K562 (cell line): ENCODE results near the gene CPED1. TPM values are rescaled to one million over a fixed set of nuclear protein-coding genes. Genes with fewer than 3 reads are reported as not detected.
A peak's percentile ranks its signal among the peaks of the same experiment; 100 is the strongest.

Source experiments
- ATAC-seq: fragments of 200-7000 bp; cut with Tn5 transposase; 3 replicates; pipeline ENCODE4 v1.9.1; 2020; ENCODE audit warnings: moderate library complexity
- BruUV-seq: library from RNA; stranded (reverse); fragments of 400-500 nt; replicated peaks from 2 replicates; lab custom pipeline; 2021; lab: Mats Ljungman, UMichigan
- CTCF ChIA-PET: fragments of 300-600 bp; formaldehyde crosslinking; extraction: SDS; loops from one replicate; lab custom pipeline; 2021; ENCODE audit warnings: low intra/inter-chr PET ratio; lab: Yijun Ruan, JAX
- POLR2A ChIA-PET: fragments of 300-600, 350-650 bp; sonication (Branson Sonifier 250); formaldehyde crosslinking; extraction: SDS; loops from one replicate; lab custom pipeline; 2021; ENCODE audit warnings: antibody characterized with exemption, inconsistent platforms; lab: Yijun Ruan, JAX
- DNase-seq, 4 experiments: peaks; one replicate each; pipeline versions ENCODE4 v3.0.0 to v3.0.0-alpha.2; 2011 to 2018; ENCODE audit warnings: low spot score in 3 of 4, mixed read lengths in 3 of 4; ENCODE audit errors: extremely low read depth in 1 of 4
- FAIRE-seq: peaks from 2 replicates; lab custom pipeline; 2011; peaks lifted over from hg19 to GRCh38; lab: Jason Lieb, UNC
- H2AFZ ChIP-seq: 2 replicates; pipeline ENCODE4 v1.6.0; 2011; ENCODE audit warnings: low read depth, low read length, control low read depth, inconsistent platforms
- H3K27ac ChIP-seq: fragments of 200-600 bp; 3 replicates; pipeline ENCODE4 v1.8.0; 2011; ENCODE audit warnings: low read depth, mild to moderate bottlenecking, control low read depth, inconsistent platforms, low read length, moderate library complexity, mixed read lengths; ENCODE audit errors: extremely low read depth
- H3K27me3 ChIP-seq, 2 experiments: fragments of 300-600 bp in 1 of 2; 2 replicates in 1 of 2; 3 replicates in 1 of 2; pipeline versions ENCODE4 v1.6.0 to v1.8.0; 2011; ENCODE audit warnings: inconsistent platforms in 2 of 2, low read length in 2 of 2, mild to moderate bottlenecking in 1 of 2, mixed read lengths in 1 of 2, moderate library complexity in 1 of 2; ENCODE audit not compliant: control insufficient read depth in 2 of 2, insufficient read depth in 2 of 2
- H3K36me3 ChIP-seq: fragments of 300-600 bp; 3 replicates; pipeline ENCODE4 v1.8.0; 2011; ENCODE audit warnings: mild to moderate bottlenecking, low read length, inconsistent platforms; ENCODE audit not compliant: control insufficient read depth, insufficient read depth
- H3K4me1 ChIP-seq, 2 experiments: fragments of 200-600 bp in 1 of 2; replicated peaks in 1 of 2; 2 replicates in 1 of 2; 3 replicates in 1 of 2; pipeline versions ENCODE4 v1.5.1 to v1.8.0; 2011; ENCODE audit warnings: inconsistent platforms in 2 of 2, low read length in 2 of 2, mild to moderate bottlenecking in 1 of 2, mixed read lengths in 1 of 2, moderate library complexity in 1 of 2; ENCODE audit not compliant: control insufficient read depth in 2 of 2, insufficient read depth in 2 of 2
- H3K4me2 ChIP-seq: 2 replicates; pipeline ENCODE4 v1.6.1; 2011; ENCODE audit warnings: low read length, control low read depth, inconsistent platforms, mixed read lengths; ENCODE audit not compliant: insufficient read depth
- H3K4me3 ChIP-seq: fragments of 200-600 bp; sonication (generic), shearing (Covaris generic); 2 replicates; pipeline ENCODE4 v1.5.1; 2016; ENCODE audit warnings: control low read depth, inconsistent platforms
- H3K79me2 ChIP-seq: fragments of 200-600 bp; 3 replicates; pipeline ENCODE4 v1.8.0; 2011; ENCODE audit warnings: low read length, inconsistent platforms; ENCODE audit not compliant: control insufficient read depth, insufficient read depth
- H3K9ac ChIP-seq, 2 experiments: 2 replicates each; pipeline versions ENCODE4 v1.6.0 to v1.6.1; 2011; ENCODE audit warnings: low read depth in 2 of 2, low read length in 2 of 2, control low read depth in 1 of 2, inconsistent platforms in 1 of 2, mild to moderate bottlenecking in 1 of 2, mixed read lengths in 1 of 2; ENCODE audit not compliant: insufficient read depth in 1 of 2
- H3K9me1 ChIP-seq: one replicate; pipeline ENCODE4 v1.6.0; 2011; ENCODE audit warnings: inconsistent platforms, mild to moderate bottlenecking, low read length, moderate library complexity; ENCODE audit not compliant: control insufficient read depth, insufficient read depth
- H3K9me3 ChIP-seq: replicated peaks from 2 replicates; pipeline ENCODE4 v1.5.1; 2011; ENCODE audit warnings: low read depth, low read length, inconsistent platforms; ENCODE audit not compliant: control insufficient read depth, insufficient read depth
- H4K20me1 ChIP-seq: replicated peaks from 2 replicates; pipeline ENCODE4 v1.6.1; 2011; ENCODE audit warnings: low read length, inconsistent platforms, mixed read lengths; ENCODE audit not compliant: control insufficient read depth, insufficient read depth
- E2F8 ChIP-seq: fragments of 450-650 bp; IDR thresholded peaks from 2 replicates; pipeline ENCODE4 v1.7.1; 2018; ENCODE audit warnings: mild to moderate bottlenecking, low read depth; ENCODE audit not compliant: partially characterized antibody
- FOXK2 ChIP-seq, 2 experiments: fragments of 450-650 bp; IDR thresholded peaks in 1 of 2; conservative IDR thresholded peaks in 1 of 2; 2 replicates each; pipeline ENCODE4 v1.6.1; 2016; ENCODE audit warnings: low read depth in 2 of 2, mild to moderate bottlenecking in 1 of 2
- NFIC ChIP-seq: fragments of 450-650 bp; IDR thresholded peaks from 2 replicates; pipeline ENCODE4 v1.6.1; 2017; ENCODE audit warnings: mild to moderate bottlenecking, inconsistent platforms
- POLR2B ChIP-seq: fragments of 450-650 bp; IDR thresholded peaks from 2 replicates; pipeline ENCODE4 v1.6.1; 2018; ENCODE audit warnings: low read depth; ENCODE audit not compliant: partially characterized antibody
- RFX7 ChIP-seq: fragments of 250-450 bp; sonication (Bioruptor Pico); IDR thresholded peaks from 2 replicates; pipeline ENCODE4 v1.5.1; 2021; ENCODE audit warnings: mild to moderate bottlenecking
- SMARCB1 ChIP-seq: IDR thresholded peaks from 2 replicates; pipeline ENCODE4 v1.6.1; 2011; ENCODE audit warnings: improper control_type of control experiment, low read depth; ENCODE audit not compliant: insufficient read length
- SNRNP70 ChIP-seq: fragments of 200-400 bp; formaldehyde crosslinking; optimal IDR thresholded peaks from 2 replicates; pipeline ENCODE3; 2017; ENCODE audit warnings: low read depth, low read length
- TCF15 ChIP-seq: fragments of 250-450 bp; sonication (Bioruptor Pico); IDR thresholded peaks from 2 replicates; pipeline ENCODE4 v1.8.0; 2022; ENCODE audit warnings: moderate library complexity, mild to moderate bottlenecking, inconsistent platforms
- ZNF77 ChIP-seq: fragments of 250-450 bp; sonication (Bioruptor Pico); IDR thresholded peaks from 2 replicates; pipeline ENCODE4 v1.5.0; 2020
- WGBS: fragments of 100-300 bp; shearing (Covaris generic); methylation state at CpG from one replicate; pipeline ENCODE4 v1.1.6; 2016; ENCODE audit warnings: low coverage, mixed read lengths; ENCODE audit not compliant: insufficient coverage; ENCODE audit errors: missing lambda C conversion rate; 5-methylcytosine and 5-hydroxymethylcytosine counted together
- in situ Hi-C: fragments of 300-500 bp; cut with MboI; formaldehyde crosslinking; loops from 4 replicates; pipeline ENCODE4 v1.15.0; 2018; ENCODE audit warnings: inconsistent platforms, mixed read lengths
- intact Hi-C: fragments of 100-400 bp; cut with micrococcal nuclease; formaldehyde crosslinking; loops from 2 replicates; pipeline ENCODE4 v1.14.2; 2022
- polyA plus RNA-seq, 8 experiments: library from polyadenylated mRNA; depleted of rRNA in 4 of 8; stranded (reverse) in 5 of 8; unstranded in 3 of 8; fragments of >200 nt; fragmentation: Nextera tagmentation in 2 of 8; fragmentation: Illumina TruSeq in 1 of 8; extraction: Ambion mirVana in 2 of 8; extraction: Trizol in 1 of 8; gene quantifications; 2 replicates each; pipeline versions ENCODE4 v1.2.1 to v1.2.3, GENCODE V29; 2011 to 2014; ENCODE audit warnings: inconsistent platforms in 1 of 8, missing spikeins in 1 of 8
- total RNA-seq, 7 experiments: library from RNA; depleted of rRNA in 6 of 7; stranded (reverse); fragments of >200 nt in 6 of 7; fragmentation: Illumina TruSeq in 2 of 7; extraction: Trizol in 2 of 7; gene quantifications; 2 replicates each; pipeline versions ENCODE4 v1.2.1 to v1.2.3, GENCODE V29; 2011 to 2021; ENCODE audit warnings: low replicate concordance in 1 of 7

CPED1 gene
- total and polyA plus RNA-seq, 9 of the 15 experiments (the other 6 are each of a cell fraction or from before 2014, with no cell fraction given) = 195 to 393 (median 290) TPM

DNA sequence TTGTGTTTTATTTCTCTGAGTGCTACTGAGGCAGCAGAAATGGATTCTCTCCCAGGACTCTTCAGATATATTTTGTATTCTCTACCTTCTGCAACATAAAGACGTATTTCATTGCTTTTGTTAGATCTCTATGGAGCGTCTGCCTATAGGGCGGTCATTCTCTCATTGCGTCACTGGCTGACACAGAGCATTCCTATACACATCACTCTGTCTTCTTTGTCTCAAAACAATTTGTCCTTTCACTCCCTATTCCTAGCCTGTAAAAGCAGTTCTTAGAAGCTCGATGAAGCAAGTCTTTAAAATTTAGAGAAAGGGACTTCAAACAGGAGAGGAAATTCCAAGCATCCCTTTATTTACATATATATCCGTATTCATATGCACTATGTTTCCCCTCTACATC, 120.6 kb downstream of the CPED1 start:
- no TSS peak for BruUV-seq
- 98% methylated on average over 6 of the region's 6 CpGs for WGBS
- in situ Hi-C loops = no loop called here

DNA sequence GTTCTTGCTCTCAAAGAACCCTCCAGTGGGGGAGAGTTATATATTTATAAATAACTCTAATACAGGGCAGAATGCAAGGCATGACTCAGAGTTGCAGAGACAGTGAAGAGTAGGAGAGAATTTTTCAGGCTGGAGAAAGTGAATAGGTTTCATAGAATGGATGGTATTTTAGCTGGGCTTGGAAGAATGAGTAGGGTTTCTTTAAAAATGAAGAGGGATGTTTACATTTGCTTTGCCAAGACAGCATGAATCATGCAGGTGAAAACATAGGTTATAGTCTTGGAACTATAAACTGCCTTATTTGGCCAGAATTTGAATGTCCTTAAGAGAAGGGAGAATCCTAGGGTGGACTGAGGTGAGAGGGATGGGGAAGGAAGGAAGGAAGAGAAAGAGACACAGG, 124.8 kb downstream of the CPED1 start:
- CTCF ChIA-PET = no interaction called here
- Histone ChIP-seq H3K36me3 (peaks cover 97% of the 10 kb centered on the region), H3K27ac (no peak overlapping the region), H3K27me3 (no peaks in the 10 kb centered on the region), H3K79me2 (peaks cover 93% of the 10 kb centered on the region), H3K4me1 (no peaks in the 10 kb centered on the region), H3K9ac (no peak overlapping the region), H3K4me2 (no peak overlapping the region), H3K9me1 (no peaks in the 10 kb centered on the region), H3K4me3 (no peak overlapping the region), H4K20me1 (no peaks in the 10 kb centered on the region), H3K9me3 (no peaks in the 10 kb centered on the region), H2AFZ (no peak overlapping the region)
- BruUV-seq = TSS peak; percentile 4
- no peak for DNase-seq
- in situ Hi-C loops (loop anchor here (5.0 kb wide), 1 partner anchor 321 kb away; no protein-coding TSS in a partner anchor), intact Hi-C loops (loop anchor here (10.0 kb wide), 1 partner anchor 882 kb away; no protein-coding TSS in a partner anchor)
- no peak for ATAC-seq
- POLR2A ChIA-PET = interaction anchor here (1.2 kb wide), 1 partner anchor 18 kb away, joined by 3 read pairs; no protein-coding TSS in a partner anchor
- TF ChIP-seq TCF15 (CRISPR knock-in tag) (no peak), ZNF77 (CRISPR knock-in tag) (no peak), RFX7 (CRISPR knock-in tag) (0 out of 2 replicates have a peak, but pooled peaks have one; percentile 22), FOXK2 (conservative IDR thresholded peaks at IDR 0.05 in 1 of 2, IDR thresholded peaks at IDR 0.05 in 1 of 2; ENCODE audit: low read depth in 2 of 2) (0 out of 4 replicates have a peak, but pooled peaks of 1 of the 2 experiments have one; percentile 18), POLR2B (peak; percentile 40), SNRNP70 (no peak), E2F8 (peak; percentile 41), SMARCB1 (no peak)
- no peak for FAIRE-seq

More for the DNA sequence above, 120.6 kb downstream of the CPED1 start:
- Histone ChIP-seq H3K27ac (no peak overlapping the region), H2AFZ (no peak overlapping the region), H3K4me3 (no peak overlapping the region), H3K4me2 (no peak overlapping the region), H3K9me1 (no peaks in the 10 kb centered on the region), H3K4me1 (no peaks in the 10 kb centered on the region), H3K9me3 (no peaks in the 10 kb centered on the region), H4K20me1 (no peaks in the 10 kb centered on the region)
- ATAC-seq = no peak
- ChIA-PET POLR2A (no interaction called here), CTCF (interaction anchor here (1.8 to 3.0 kb wide), 3 partner anchors 121 to 317 kb away, joined by 12 to 24 read pairs (median 16); partner anchors contain the start of gene CPED1)
- DNase-seq = no peak
- TF ChIP-seq NFIC = no peak
- TF ChIP-seq, all 486 proteins: peak for 0
- FAIRE-seq = no peak
- peaks cover 86% of the 10 kb centered on the region for H3K79me2 ChIP-seq
- H3K27me3 ChIP-seq = no peaks in the 10 kb centered on the region
- intact Hi-C loops = loop anchor here (2.0 to 5.0 kb wide), 3 partner anchors 228 to 317 kb away; no protein-coding TSS in a partner anchor
- H3K9ac ChIP-seq = no peak overlapping the region
- H3K36me3 ChIP-seq = peaks cover 98% of the 10 kb centered on the region
